IPS-18c (cell line): ENCODE data around the gene IQSEC1.
"Not testable (repeated sequence)": the region's sequence is repeated elsewhere in the genome, so short reads cannot be mapped to it uniquely, and the experiment has no call there.

Experiments
- H3K4me3 ChIP-seq: 2 replicates; pipeline ENCODE4 v1.7.0; 2013; ENCODE audit warnings: low read depth, mild to moderate bottlenecking, low read length, moderate library complexity; ENCODE audit not compliant: insufficient read depth
- H3K9me3 ChIP-seq: one replicate; pipeline ENCODE4 v1.6.1; 2013; ENCODE audit warnings: mild to moderate bottlenecking, low read length, moderate library complexity; ENCODE audit not compliant: control insufficient read depth, insufficient read depth

The IQSEC1 gene

GRCh38 chr3:12893247-12893646 is 180.0 kb downstream of the IQSEC1 start:
- no peaks in the 10 kb centered on the region for H3K9me3 ChIP-seq

GRCh38 chr3:12892840-12893189 is 180.4 kb downstream of the IQSEC1 start:
- no peaks in the 10 kb centered on the region for H3K9me3 ChIP-seq

More at GRCh38 chr3:12893247-12893646, 180.0 kb downstream of the IQSEC1 start:
- H3K4me3 ChIP-seq: no peak overlapping the region

GRCh38 chr3:12891985-12892839 is 181.0 kb downstream of the IQSEC1 start:
- no peaks in the 10 kb centered on the region for H3K9me3 ChIP-seq
- H3K4me3 ChIP-seq: no peak overlapping the region

More at GRCh38 chr3:12892840-12893189, 180.4 kb downstream of the IQSEC1 start:
- no peak overlapping the region for H3K4me3 ChIP-seq

- Histone ChIP-seq H3K9me3 (no peaks in the 10 kb centered on the region), H3K4me3 (no peak overlapping the region)
Measured at GRCh38 chr3:12891391-12891984, 181.7 kb downstream of the IQSEC1 start.

GRCh38 chr3:12890610-12891390 is 182.4 kb downstream of the IQSEC1 start:
- H3K9me3 ChIP-seq: no peaks in the 10 kb centered on the region
- no peak overlapping the region for H3K4me3 ChIP-seq

- Histone ChIP-seq H3K4me3 (no peak overlapping the region), H3K9me3 (no peaks in the 10 kb centered on the region)
Measured at GRCh38 chr3:12886736-12887135, 186.5 kb downstream of the IQSEC1 start.

- no peak overlapping the region for H3K4me3 ChIP-seq
- H3K9me3 ChIP-seq: no peaks in the 10 kb centered on the region
Measured at GRCh38 chr3:12886106-12886679, 187.0 kb downstream of the IQSEC1 start.

- H3K9me3 ChIP-seq: no peaks in the 10 kb centered on the region
- H3K4me3 ChIP-seq: no peak overlapping the region
Measured at GRCh38 chr3:12885583-12885930, 187.7 kb downstream of the IQSEC1 start.

- Histone ChIP-seq H3K9me3 (no peaks in the 10 kb centered on the region), H3K4me3 (no peak overlapping the region)
Measured at GRCh38 chr3:12884790-12885582, 188.2 kb downstream of the IQSEC1 start.

GRCh38 chr3:12884186-12884680 is 189.0 kb downstream of the IQSEC1 start:
- Histone ChIP-seq H3K9me3 (no peaks in the 10 kb centered on the region), H3K4me3 (no peak overlapping the region)

- H3K4me3 ChIP-seq: no peak overlapping the region
Measured at GRCh38 chr3:12882336-12883310, 190.6 kb downstream of the IQSEC1 start.

GRCh38 chr3:12881858-12882257 is 191.4 kb downstream of the IQSEC1 start:
- not testable (repeated sequence) for H3K9me3 ChIP-seq, H3K4me3 ChIP-seq

More at GRCh38 chr3:12882336-12883310, 190.6 kb downstream of the IQSEC1 start:
- H3K9me3 ChIP-seq: no peaks in the 10 kb centered on the region

- no peak overlapping the region for H3K4me3 ChIP-seq
- no peaks in the 10 kb centered on the region for H3K9me3 ChIP-seq
Measured at GRCh38 chr3:12879191-12879815, 193.9 kb downstream of the IQSEC1 start.

GRCh38 chr3:12878758-12879157 is 194.5 kb downstream of the IQSEC1 start:
- H3K9me3 ChIP-seq, H3K4me3 ChIP-seq: not testable (repeated sequence)

GRCh38 chr3:12878141-12878574 is 195.1 kb downstream of the IQSEC1 start:
- no peak overlapping the region for H3K4me3 ChIP-seq
- H3K9me3 ChIP-seq: no peaks in the 10 kb centered on the region
